Measurements from ENCODE around the gene HERC3.

DNA sequence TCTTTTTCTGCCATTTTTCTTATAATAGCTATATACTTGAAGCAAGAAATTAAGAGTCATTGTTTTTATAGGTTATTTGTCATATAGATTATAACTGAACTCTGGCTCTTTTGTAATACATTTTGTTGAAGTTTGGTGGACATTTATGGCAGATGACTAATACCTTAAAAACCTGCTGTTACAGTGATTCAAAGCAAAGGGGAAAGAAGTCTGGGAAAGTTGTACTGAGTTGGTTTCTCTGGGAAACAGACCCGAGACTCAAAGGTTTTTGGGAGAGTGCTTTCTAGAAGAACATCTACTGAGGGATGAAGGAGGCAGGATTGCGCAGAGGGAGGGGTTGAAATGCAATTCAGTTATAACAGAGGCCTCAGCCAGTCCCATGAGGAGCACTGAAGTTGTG lies 69.5 kb downstream of the HERC3 start:
- TF ChIP-seq YY1 (IDR thresholded peaks at IDR 0.05) (no peak), RXRA (IDR thresholded peaks at IDR 0.05) (no peak), FOXA2 (IDR thresholded peaks at IDR 0.05) (no peak)
- TF ChIP-seq, protein P1, sequence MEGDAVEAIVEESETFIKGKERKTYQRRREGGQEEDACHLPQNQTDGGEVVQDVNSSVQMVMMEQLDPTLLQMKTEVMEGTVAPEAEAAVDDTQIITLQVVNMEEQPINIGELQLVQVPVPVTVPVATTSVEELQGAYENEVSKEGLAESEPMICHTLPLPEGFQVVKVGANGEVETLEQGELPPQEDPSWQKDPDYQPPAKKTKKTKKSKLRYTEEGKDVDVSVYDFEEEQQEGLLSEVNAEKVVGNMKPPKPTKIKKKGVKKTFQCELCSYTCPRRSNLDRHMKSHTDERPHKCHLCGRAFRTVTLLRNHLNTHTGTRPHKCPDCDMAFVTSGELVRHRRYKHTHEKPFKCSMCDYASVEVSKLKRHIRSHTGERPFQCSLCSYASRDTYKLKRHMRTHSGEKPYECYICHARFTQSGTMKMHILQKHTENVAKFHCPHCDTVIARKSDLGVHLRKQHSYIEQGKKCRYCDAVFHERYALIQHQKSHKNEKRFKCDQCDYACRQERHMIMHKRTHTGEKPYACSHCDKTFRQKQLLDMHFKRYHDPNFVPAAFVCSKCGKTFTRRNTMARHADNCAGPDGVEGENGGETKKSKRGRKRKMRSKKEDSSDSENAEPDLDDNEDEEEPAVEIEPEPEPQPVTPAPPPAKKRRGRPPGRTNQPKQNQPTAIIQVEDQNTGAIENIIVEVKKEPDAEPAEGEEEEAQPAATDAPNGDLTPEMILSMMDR (IDR thresholded peaks at IDR 0.05; ENCODE audit: low read depth, low read length, missing input control), result no peak
- TF ChIP-seq, protein P2, sequence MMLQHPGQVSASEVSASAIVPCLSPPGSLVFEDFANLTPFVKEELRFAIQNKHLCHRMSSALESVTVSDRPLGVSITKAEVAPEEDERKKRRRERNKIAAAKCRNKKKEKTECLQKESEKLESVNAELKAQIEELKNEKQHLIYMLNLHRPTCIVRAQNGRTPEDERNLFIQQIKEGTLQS (IDR thresholded peaks at IDR 0.05), result no peak

Data from liver (tissue), 3 donors.